K562 (cell line): ENCODE measurements around the gene SRD5A1. TPM values are rescaled to one million over a fixed set of nuclear protein-coding genes. Genes with fewer than 3 reads are reported as not detected.

Experiments used
- BRCA1 ChIP-seq, 2 experiments: fragments of 450-650 bp in 1 of 2; sonication (generic) in 1 of 2; formaldehyde crosslinking in 1 of 2; IDR thresholded peaks; 2 replicates each; pipeline versions ENCODE4 v1.5.0 to v1.6.1; 2017 to 2020; ENCODE audit warnings: mild to moderate bottlenecking in 1 of 2, missing genetic modification reagents in 1 of 2
- CBFA2T2 ChIP-seq: fragments of 450-650 bp; conservative IDR thresholded peaks from 2 replicates; pipeline ENCODE4 v1.6.1; 2017; ENCODE audit warnings: mild to moderate bottlenecking
- ELF1 ChIP-seq: fragments of 200-800 bp; sonication (Bioruptor generic); IDR thresholded peaks from 2 replicates; pipeline ENCODE4 v1.6.1; 2016; ENCODE audit warnings: missing genetic modification characterization, missing compliant biosample characterization
- HOXB6 ChIP-seq: fragments of 250-450 bp; sonication (Bioruptor Pico); IDR thresholded peaks from 2 replicates; pipeline ENCODE4 v1.5.1; 2022; ENCODE audit warnings: mild to moderate bottlenecking, borderline replicate concordance
- KLF10 ChIP-seq: fragments of 250-450 bp; sonication (Bioruptor Pico); IDR thresholded peaks from 2 replicates; pipeline ENCODE4 v1.6.1; 2021; ENCODE audit warnings: matching md5 sums
- NR2C2 ChIP-seq, 2 experiments: fragments of 200-800 bp in 1 of 2; sonication (Bioruptor generic) in 1 of 2; sonication (generic) in 1 of 2; formaldehyde crosslinking in 1 of 2; IDR thresholded peaks; 2 replicates each; pipeline versions ENCODE4 v1.6.1 to v1.8.0; 2016 to 2022; ENCODE audit warnings: mild to moderate bottlenecking in 1 of 2, missing compliant biosample characterization in 1 of 2, missing genetic modification characterization in 1 of 2, missing genetic modification reagents in 1 of 2
- PHB2 ChIP-seq: fragments of 450-650 bp; IDR thresholded peaks from 2 replicates; pipeline ENCODE4 v1.6.1; 2017; ENCODE audit warnings: low read depth
- RFX1 ChIP-seq: fragments of 450-650 bp; IDR thresholded peaks from 2 replicates; pipeline ENCODE4 v1.6.1; 2016; ENCODE audit warnings: mild to moderate bottlenecking, moderate library complexity
- SIRT6 ChIP-seq: IDR thresholded peaks from one replicate; pipeline ENCODE4 v1.6.1; 2012; ENCODE audit warnings: low read depth, mild to moderate bottlenecking, control low read depth, inconsistent platforms, low read length, moderate library complexity
- USF2 ChIP-seq: sonication (generic); formaldehyde crosslinking; IDR thresholded peaks from 2 replicates; pipeline ENCODE4 v1.5.0; 2020; ENCODE audit warnings: missing genetic modification reagents
- ZC3H11A ChIP-seq: IDR thresholded peaks from 2 replicates; pipeline ENCODE4 v1.6.1; 2012; ENCODE audit warnings: low read depth, low read length, improper control_type of control experiment
- ZKSCAN8 ChIP-seq: fragments of 200-800 bp; sonication (Bioruptor generic); IDR thresholded peaks from 2 replicates; pipeline ENCODE4 v1.6.1; 2016; ENCODE audit warnings: missing genetic modification characterization, missing compliant biosample characterization
- polyA plus RNA-seq, 8 experiments: library from polyadenylated mRNA; depleted of rRNA in 4 of 8; stranded (reverse) in 5 of 8; unstranded in 3 of 8; fragments of >200 nt; fragmentation: Nextera tagmentation in 2 of 8; fragmentation: Illumina TruSeq in 1 of 8; extraction: Ambion mirVana in 2 of 8; extraction: Trizol in 1 of 8; gene quantifications; 2 replicates each; pipeline versions ENCODE4 v1.2.1 to v1.2.3, GENCODE V29; 2011 to 2014; ENCODE audit warnings: inconsistent platforms in 1 of 8, missing spikeins in 1 of 8
- total RNA-seq, 7 experiments: library from RNA; depleted of rRNA in 6 of 7; stranded (reverse); fragments of >200 nt in 6 of 7; fragmentation: Illumina TruSeq in 2 of 7; extraction: Trizol in 2 of 7; gene quantifications; 2 replicates each; pipeline versions ENCODE4 v1.2.1 to v1.2.3, GENCODE V29; 2011 to 2021; ENCODE audit warnings: low replicate concordance in 1 of 7
- TF ChIP-seq, protein P1 (sequence below): fragments of 450-650 bp; IDR thresholded peaks from 2 replicates; pipeline ENCODE4 v1.6.1; 2018; ENCODE audit not compliant: partially characterized antibody
- TF ChIP-seq, protein P2 (sequence below), 3 experiments: fragments of 200-800 bp in 1 of 3; sonication (Bioruptor generic) in 1 of 3; sonication (generic) in 1 of 3; formaldehyde crosslinking in 1 of 3; IDR thresholded peaks; 2 replicates each; pipeline versions ENCODE4 v1.6.1 to v1.8.0; 2016 to 2022; ENCODE audit warnings: mild to moderate bottlenecking in 2 of 3, missing compliant biosample characterization in 2 of 3, missing genetic modification characterization in 2 of 3, missing genetic modification reagents in 1 of 3
- TF ChIP-seq, protein P3 (sequence below), 2 experiments: IDR thresholded peaks in 1 of 2; conservative IDR thresholded peaks in 1 of 2; 2 replicates each; pipeline ENCODE4 v1.6.1; 2016; ENCODE audit warnings: low read depth in 2 of 2, mild to moderate bottlenecking in 1 of 2, missing compliant biosample characterization in 1 of 2, missing genetic modification characterization in 1 of 2, moderate library complexity in 1 of 2
- TF ChIP-seq, protein P4 (sequence below): fragments of 450-650 bp; formaldehyde crosslinking; IDR thresholded peaks from 2 replicates; pipeline ENCODE4 v1.4.0; 2022; ENCODE audit warnings: missing genetic modification characterization

SRD5A1 gene
- total and polyA plus RNA-seq, 9 of the 15 experiments (the other 6 are each of a cell fraction or from before 2014, with no cell fraction given), result 1.3 to 22.6 (median 8.1) TPM

DNA sequence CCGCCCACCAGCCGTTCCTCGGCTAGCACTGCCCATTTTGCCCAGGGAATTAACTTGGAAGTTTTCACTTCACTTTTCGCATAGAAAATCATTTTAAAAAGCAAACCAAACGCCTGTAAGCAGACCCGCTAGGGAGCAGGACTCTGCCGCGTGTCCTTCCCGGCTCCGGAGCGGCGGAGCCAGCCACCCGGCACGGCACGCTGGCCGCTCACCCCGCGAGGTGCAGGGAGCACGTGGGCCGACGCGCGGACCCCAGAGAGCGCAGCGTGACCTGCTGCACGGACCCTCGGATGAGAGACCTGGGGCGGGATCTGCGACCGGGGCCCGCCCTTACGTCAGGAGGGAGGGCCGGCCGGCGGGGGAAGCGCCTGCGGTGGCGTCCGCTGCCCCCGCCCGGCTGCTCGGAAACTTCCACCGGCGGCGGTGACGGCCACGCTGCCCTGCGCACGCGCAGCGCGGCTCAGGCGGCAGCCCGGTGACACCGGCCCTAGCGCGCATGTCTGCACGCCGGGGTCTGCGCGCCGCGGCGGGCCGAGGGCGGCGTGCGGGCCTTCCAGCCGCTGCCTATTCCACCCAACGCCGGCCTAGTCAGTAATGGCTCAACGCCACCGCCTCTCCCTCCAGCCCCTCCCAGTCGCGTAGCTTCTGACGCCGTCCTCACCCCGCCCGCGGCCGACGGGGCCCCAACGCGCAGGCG lies 79.5 kb downstream of the SRD5A1 start (continued):
- TF ChIP-seq ELF1, result no peak
- TF ChIP-seq, protein P1, sequence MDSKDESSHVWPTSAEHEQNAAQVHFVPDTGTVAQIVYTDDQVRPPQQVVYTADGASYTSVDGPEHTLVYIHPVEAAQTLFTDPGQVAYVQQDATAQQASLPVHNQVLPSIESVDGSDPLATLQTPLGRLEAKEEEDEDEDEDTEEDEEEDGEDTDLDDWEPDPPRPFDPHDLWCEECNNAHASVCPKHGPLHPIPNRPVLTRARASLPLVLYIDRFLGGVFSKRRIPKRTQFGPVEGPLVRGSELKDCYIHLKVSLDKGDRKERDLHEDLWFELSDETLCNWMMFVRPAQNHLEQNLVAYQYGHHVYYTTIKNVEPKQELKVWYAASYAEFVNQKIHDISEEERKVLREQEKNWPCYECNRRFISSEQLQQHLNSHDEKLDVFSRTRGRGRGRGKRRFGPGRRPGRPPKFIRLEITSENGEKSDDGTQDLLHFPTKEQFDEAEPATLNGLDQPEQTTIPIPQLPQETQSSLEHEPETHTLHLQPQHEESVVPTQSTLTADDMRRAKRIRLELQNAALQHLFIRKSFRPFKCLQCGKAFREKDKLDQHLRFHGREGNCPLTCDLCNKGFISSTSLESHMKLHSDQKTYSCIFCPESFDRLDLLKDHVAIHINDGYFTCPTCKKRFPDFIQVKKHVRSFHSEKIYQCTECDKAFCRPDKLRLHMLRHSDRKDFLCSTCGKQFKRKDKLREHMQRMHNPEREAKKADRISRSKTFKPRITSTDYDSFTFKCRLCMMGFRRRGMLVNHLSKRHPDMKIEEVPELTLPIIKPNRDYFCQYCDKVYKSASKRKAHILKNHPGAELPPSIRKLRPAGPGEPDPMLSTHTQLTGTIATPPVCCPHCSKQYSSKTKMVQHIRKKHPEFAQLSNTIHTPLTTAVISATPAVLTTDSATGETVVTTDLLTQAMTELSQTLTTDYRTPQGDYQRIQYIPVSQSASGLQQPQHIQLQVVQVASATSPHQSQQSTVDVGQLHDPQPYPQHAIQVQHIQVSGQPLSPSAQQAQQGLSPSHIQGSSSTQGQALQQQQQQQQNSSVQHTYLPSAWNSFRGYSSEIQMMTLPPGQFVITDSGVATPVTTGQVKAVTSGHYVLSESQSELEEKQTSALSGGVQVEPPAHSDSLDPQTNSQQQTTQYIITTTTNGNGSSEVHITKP, result no peak
- TF ChIP-seq USF2, result peak; percentile 69; the same call in 1 of the 2 replicates
- no peak for TF ChIP-seq ZKSCAN8 (CRISPR knock-in tag)
- no peak for TF ChIP-seq HOXB6 (CRISPR knock-in tag)
- TF ChIP-seq, protein P2, sequence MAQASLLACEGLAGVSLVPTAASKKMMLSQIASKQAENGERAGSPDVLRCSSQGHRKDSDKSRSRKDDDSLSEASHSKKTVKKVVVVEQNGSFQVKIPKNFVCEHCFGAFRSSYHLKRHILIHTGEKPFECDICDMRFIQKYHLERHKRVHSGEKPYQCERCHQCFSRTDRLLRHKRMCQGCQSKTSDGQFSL (CRISPR knock-in tag; IDR thresholded peaks at IDR 0.05), result no peak; the same call in 1 of the 2 replicates
- TF ChIP-seq, protein P2 (tag; IDR thresholded peaks at IDR 0.05), result peak in 1 of 2 experiments; percentile 17; a peak in 1 of 4 replicates
- TF ChIP-seq KLF10 (CRISPR knock-in tag), result no peak
- TF ChIP-seq, protein P3, sequence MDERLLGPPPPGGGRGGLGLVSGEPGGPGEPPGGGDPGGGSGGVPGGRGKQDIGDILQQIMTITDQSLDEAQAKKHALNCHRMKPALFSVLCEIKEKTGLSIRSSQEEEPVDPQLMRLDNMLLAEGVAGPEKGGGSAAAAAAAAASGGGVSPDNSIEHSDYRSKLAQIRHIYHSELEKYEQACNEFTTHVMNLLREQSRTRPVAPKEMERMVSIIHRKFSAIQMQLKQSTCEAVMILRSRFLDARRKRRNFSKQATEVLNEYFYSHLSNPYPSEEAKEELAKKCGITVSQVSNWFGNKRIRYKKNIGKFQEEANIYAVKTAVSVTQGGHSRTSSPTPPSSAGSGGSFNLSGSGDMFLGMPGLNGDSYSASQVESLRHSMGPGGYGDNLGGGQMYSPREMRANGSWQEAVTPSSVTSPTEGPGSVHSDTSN (CRISPR knock-in tag; IDR thresholded peaks at IDR 0.05; ENCODE audit: low read depth), result no peak
- TF ChIP-seq, protein P3 (tag; conservative IDR thresholded peaks at IDR 0.05; ENCODE audit: low read depth), result no peak
- peak; percentile 80 for TF ChIP-seq RFX1
- TF ChIP-seq BRCA1 (IDR thresholded peaks at IDR 0.05), result no peak
- no peak for TF ChIP-seq BRCA1 (CRISPR knock-in tag; IDR thresholded peaks at IDR 0.05)
- TF ChIP-seq ZC3H11A, result no peak
- TF ChIP-seq CBFA2T2, result 0 out of 2 replicates have a peak, but pooled peaks have one; percentile 3
- TF ChIP-seq, protein P4, sequence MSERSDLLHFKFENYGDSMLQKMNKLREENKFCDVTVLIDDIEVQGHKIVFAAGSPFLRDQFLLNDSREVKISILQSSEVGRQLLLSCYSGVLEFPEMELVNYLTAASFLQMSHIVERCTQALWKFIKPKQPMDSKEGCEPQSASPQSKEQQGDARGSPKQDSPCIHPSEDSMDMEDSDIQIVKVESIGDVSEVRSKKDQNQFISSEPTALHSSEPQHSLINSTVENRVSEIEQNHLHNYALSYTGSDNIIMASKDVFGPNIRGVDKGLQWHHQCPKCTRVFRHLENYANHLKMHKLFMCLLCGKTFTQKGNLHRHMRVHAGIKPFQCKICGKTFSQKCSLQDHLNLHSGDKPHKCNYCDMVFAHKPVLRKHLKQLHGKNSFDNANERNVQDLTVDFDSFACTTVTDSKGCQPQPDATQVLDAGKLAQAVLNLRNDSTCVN (CRISPR knock-in tag), result no peak
- TF ChIP-seq SIRT6, result no peak
- TF ChIP-seq NR2C2 (CRISPR knock-in tag; IDR thresholded peaks at IDR 0.05), result no peak
- TF ChIP-seq NR2C2 (tag; IDR thresholded peaks at IDR 0.05), result peak; percentile 82
- no peak for TF ChIP-seq PHB2
